Midbrain (tissue), 1 donor: ENCODE data around the gene SORT1.

ENCODE experiments used
- DNase-seq: peaks from one replicate; lab custom pipeline; 2025; lab: John Stamatoyannopoulos, UW

SORT1 gene

DNA sequence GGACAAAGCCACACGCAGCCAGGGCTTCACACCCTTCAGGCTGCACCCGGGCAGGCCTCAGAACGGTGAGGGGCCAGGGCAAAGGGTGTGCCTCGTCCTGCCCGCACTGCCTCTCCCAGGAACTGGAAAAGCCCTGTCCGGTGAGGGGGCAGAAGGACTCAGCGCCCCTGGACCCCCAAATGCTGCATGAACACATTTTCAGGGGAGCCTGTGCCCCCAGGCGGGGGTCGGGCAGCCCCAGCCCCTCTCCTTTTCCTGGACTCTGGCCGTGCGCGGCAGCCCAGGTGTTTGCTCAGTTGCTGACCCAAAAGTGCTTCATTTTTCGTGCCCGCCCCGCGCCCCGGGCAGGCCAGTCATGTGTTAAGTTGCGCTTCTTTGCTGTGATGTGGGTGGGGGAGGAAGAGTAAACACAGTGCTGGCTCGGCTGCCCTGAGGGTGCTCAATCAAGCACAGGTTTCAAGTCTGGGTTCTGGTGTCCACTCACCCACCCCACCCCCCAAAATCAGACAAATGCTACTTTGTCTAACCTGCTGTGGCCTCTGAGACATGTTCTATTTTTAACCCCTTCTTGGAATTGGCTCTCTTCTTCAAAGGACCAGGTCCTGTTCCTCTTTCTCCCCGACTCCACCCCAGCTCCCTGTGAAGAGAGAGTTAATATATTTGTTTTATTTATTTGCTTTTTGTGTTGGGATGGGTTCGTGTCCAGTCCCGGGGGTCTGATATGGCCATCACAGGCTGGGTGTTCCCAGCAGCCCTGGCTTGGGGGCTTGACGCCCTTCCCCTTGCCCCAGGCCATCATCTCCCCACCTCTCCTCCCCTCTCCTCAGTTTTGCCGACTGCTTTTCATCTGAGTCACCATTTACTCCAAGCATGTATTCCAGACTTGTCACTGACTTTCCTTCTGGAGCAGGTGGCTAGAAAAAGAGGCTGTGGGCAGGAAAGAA lies 122.9 kb downstream of the SORT1 start:
- DNase-seq: no peak

DNA sequence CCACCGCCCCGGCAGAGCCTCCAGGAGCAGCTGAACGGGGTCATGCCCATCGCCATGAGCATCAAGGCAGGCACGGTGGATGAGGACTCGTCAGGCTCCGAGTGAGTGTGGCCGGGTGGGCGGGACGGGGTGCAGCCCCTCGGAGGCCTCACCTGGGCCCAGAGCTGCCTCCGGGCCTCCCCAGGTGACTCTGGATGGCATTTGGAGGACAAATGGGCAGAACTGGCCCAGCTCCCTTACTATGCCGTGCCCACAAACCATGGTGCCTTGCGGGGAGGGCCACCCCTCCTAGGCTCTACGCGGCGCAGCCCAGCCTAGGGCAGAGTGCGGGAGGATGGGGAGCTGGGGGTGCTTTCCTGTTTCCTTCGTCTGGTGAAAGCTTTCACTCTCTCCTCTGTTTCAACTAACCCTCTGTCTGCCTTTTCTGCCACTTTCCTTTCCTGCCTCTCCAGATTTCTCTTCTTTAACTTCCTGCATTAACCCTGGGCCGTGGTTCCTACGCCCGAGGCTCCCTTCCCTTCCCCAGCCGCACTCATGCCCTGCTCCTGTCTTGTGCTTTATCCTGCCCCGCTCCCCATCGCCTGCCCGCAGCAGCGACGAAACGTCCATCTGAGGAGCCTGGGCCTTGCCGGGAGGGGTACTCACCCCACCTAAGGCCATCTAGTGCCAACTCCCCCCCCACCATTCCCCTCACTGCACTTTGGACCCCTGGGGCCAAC lies 124.0 kb downstream of the SORT1 start:
- no peak for DNase-seq

DNA sequence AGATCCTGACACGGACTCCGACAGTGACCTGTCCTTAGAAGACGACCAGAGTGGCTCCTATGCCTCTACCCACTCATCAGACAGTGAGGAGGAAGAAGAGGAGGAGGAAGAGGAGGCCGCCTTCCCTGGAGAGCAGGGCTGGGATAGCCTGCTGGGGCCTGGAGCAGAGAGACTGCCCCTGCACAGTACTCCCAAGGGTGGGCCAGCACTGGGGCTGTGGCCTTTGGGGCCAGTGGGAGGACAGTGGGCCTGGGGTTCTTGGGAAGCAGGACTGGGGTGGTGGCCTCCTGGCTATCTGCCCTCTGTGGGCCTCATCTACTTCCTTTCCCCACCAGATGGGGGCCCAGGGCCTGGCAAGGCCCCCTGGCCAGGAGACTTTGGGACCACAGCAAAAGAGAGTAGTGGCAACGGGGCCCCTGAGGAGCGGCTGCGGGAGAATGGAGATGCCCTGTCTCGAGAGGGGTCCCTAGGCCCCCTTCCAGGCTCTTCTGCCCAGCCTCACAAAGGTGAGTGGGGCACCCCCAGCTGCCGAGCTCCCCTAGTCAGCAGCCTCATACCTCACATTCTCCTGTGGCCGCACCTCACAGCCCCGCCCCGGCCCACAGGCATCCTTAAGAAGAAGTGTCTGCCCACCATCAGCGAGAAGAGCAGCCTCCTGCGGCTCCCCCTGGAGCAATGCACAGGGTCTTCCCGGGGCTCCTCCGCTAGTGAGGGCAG lies 124.7 kb downstream of the SORT1 start:
- no peak for DNase-seq

DNA sequence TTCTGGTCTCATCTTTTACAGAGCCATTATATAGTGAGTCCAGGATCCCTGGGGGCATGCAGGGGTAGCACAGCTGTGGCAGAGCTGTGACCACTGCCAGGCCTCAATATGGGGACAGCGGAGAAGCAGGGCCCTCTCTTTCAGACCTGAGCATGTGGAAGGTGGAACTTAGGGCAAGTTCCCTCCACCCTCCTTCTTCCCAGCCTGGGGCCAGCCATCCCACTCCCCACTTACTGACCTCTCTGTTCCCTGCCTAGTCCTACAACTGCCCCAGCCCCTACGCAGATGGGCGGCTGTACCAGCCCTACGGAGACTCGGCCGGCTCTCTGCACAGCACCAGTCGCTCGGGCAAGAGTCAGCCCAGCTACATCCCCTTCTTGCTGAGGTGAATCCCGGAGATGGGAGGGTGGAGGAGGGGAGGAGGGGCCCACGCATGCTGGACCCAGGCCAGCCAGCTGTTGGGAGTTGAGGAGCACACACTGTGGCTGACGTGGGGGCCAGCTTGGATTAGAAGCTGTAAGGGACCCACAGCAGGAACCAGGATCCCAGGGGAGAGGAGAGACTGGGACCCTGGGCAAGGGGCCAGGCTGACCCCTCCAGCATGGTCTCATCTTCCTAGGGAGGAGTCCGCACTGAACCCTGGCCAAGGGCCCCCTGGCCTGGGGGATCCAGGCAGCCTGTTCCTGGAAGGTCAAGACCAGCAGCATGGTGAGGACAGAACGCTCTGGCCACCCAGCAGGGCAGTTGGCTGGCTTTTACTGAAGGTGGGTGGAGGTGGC lies 125.5 kb downstream of the SORT1 start:
- no peak for DNase-seq

DNA sequence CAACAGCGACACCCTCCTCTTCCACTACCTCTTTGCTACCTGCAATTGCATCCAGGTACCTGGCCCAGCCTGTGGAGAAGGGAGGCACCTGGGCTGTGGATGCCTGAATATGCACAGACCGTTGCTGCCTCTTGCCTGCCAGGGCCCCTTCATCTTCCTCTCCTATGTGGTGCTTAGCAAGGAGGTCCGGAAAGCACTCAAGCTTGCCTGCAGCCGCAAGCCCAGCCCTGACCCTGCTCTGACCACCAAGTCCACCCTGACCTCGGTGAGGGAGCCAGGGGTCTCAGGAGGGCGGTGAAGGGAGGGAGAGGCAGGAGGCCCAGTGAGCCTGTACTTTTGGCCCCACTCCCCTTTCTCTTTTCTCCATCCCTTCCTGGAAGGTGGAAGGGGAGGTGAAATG lies 126.3 kb downstream of the SORT1 start:
- no peak for DNase-seq

DNA sequence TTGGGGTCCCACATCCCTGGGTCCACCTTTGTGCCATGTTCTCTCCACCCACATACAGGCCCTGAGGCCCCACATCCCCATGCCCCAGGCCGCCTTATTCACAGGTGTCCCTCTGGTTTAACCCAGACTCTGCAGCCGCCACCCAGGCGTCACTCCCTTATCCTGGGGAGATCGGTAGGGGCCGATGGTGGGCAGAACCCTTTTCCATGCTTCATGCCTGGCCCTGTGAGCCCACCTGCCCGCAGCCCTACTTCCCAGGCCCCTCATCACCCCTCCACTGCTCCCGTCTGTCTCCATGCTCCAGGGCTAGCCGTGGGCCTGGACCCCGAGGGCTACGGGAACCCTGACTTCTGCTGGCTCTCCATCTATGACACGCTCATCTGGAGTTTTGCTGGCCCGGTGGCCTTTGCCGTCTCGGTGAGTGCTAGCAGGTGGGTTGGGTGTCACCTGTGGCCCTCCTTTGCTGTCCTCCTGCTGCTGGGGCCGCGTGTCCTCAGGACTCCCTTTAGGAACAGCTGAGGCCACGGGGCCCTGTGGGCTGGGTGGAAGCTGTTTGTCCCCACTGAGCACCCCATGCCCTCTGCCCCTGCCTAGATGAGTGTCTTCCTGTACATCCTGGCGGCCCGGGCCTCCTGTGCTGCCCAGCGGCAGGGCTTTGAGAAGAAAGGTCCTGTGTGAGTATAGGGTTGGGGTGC lies 126.9 kb downstream of the SORT1 start:
- no peak for DNase-seq

DNA sequence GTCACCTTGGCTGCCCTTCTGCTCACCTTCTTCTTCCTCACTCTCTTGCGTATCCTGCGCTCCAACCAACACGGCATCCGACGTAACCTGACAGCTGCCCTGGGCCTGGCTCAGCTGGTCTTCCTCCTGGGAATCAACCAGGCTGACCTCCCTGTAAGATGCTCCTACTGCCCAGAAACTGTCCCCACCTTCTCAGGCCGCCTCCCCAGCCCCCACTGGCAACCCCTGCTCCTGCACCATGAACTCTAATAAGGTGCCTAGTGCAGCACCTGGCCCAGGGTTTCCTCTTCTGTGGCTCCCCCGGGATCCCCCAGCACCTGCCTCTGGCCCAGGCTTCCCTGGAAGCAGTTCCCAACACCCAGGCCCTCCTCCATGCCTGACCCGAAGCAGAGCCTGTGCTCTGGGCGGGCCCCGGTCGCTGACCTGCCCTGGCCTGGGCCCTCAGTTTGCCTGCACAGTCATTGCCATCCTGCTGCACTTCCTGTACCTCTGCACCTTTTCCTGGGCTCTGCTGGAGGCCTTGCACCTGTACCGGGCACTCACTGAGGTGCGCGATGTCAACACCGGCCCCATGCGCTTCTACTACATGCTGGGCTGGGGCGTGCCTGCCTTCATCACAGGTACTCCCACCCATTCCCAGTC lies 127.6 kb downstream of the SORT1 start:
- no peak for DNase-seq

DNA sequence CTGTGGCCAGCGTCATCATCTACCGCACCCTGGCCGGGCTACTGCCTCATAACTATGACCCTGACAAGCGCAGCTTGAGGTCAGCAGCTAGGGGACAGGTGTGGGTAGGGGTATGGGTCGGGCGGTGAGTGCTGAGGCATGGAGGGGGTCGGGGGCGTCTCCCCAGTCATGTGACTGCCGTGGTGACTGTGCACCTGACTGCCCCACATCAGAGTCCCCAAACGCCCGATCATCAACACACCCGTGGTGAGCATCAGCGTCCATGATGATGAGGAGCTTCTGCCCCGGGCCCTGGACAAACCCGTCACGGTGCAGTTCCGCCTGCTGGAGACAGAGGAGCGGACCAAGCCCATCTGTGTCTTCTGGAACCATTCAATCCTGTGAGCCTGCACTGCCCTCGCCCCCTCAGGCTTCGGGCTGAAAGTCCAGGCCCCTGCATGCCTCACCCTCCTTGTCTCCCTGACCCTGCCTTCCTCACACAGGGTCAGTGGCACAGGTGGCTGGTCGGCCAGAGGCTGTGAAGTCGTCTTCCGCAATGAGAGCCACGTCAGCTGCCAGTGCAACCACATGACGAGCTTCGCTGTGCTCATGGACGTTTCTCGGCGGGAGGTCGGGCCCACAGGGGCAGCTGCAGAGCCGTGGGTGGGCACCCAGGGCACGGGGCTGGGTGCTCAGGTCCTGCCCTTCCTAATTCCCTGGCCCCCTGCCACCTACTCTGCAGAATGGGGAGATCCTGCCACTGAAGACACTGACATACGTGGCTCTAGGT lies 128.3 kb downstream of the SORT1 start:
- DNase-seq: no peak

DNA sequence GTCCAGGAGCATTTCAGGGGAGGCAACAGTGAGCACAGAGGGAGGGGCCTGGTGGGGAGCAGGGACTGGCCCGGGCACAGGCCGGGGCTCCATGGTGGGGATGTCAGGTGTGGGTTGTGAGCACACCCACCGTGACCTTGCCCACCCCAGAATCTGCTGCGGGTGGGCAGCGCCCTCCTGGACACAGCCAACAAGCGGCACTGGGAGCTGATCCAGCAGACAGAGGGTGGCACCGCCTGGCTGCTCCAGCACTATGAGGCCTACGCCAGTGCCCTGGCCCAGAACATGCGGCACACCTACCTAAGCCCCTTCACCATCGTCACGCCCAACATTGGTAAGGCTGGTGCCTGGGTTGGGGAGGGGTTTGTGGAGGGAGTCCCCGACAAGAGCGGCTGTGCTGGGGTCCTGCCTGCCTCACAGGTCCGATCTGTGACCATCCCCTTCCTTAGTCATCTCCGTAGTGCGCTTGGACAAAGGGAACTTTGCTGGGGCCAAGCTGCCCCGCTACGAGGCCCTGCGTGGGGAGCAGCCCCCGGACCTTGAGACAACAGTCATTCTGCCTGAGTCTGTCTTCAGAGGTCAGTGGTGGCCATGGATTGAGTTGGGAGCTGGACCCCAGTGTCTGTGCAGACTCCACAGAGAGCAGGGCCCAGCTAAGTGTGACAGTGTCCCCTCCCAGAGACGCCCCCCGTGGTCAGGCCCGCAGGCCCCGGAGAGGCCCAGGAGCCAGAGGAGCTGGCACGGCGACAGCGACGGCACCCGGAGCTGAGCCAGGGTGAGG lies 129.1 kb downstream of the SORT1 start:
- DNase-seq: peak; percentile 19

DNA sequence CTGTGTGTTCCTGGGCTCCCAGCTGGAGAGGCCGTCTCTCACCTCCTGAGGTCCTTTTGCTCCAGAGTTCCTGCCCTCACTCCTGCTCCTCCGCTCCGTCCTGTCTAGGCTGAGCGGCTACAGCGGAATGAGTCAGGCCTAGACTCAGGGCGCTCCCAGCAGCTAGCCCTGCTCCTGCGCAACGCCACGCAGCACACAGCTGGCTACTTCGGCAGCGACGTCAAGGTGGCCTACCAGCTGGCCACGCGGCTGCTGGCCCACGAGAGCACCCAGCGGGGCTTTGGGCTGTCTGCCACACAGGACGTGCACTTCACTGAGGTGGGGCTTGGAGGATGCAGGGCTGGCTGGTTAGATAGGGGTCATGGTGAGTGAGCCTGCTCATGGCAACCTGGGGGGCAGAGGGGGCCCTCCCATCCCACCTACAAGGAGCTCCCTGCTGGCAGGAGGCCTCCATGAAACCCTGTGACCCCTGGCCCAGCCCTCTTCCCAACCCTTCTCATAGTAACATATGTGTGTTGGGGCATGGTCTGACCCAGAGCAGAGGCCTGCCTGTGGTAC lies 129.9 kb downstream of the SORT1 start:
- no peak for DNase-seq

DNA sequence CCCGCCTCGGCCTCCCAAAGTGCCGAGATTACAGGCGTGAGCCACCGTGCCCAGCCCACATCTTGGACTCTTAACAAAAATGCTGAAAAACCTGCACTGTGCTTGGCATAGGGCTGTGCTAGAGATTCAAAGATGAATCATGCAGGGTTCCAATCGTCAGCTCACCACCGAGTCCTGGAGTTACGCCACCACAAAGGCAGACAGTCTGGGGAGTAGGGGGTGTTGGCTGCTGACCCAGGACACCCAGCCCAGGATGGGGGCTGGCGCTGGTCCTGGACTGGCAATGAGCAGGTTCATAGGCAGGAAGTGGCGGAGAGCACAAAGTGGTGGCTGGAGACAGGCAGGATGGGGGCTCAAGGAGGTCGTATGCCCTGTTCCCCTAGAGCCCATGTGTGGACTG lies 130.8 kb downstream of the SORT1 start:
- no peak for DNase-seq

DNA sequence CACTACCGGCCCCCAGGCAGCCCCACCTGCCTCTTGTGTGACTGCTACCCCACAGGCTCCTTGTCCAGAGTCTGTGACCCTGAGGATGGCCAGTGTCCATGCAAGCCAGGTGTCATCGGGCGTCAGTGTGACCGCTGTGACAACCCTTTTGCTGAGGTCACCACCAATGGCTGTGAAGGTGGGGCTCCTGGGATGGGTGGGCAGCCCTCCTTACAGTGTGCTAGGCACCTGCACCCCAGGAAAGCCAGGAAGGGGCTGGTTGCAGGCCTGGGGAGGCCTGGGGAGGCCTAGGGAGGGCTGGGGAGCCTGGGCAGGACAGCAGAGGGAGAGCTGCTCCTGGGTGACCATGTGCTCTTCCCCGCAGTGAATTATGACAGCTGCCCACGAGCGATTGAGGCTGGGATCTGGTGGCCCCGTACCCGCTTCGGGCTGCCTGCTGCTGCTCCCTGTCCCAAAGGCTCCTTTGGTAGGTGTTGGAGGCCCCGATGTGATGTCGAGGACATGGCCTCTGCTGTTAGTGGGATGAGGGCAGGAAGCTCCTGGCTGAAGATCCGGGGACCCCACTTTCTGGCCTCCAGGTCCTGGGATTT lies 131.9 kb downstream of the SORT1 start:
- DNase-seq: no peak

DNA sequence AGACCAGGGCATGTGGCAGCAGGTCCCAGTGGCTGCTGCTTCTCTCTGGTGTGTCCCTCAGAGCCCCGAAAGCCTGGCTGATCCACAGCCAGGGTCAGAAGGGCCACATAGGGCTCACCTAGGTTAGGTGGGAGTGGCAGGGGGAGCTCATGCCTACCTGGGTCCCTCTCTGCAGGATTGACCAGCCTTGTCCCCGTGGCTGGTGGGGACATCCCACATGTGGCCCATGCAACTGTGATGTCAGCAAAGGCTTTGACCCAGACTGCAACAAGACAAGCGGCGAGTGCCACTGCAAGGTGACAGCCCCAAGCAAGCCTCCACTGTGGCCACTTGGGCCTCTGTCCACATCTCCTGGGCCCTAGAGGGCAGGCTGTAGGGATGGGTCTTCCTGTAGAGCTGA lies 132.7 kb downstream of the SORT1 start:
- DNase-seq: no peak

DNA sequence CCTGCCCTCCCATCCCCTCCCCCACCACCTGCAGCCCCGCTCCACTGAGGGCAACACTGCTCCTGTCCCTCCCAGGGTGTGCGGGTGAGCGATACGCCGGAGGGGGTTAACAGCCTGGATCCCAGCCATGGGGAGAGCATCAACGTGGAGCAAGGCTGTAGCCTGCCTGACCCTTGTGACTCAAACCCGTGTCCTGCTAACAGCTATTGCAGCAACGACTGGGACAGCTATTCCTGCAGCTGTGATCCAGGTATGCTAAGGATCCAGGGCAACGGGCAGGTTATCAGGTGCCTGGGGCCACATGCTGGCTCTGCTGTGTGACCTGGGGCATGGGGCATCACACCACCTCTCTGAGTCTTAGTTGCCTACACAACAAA lies 133.4 kb downstream of the SORT1 start:
- no peak for DNase-seq

DNA sequence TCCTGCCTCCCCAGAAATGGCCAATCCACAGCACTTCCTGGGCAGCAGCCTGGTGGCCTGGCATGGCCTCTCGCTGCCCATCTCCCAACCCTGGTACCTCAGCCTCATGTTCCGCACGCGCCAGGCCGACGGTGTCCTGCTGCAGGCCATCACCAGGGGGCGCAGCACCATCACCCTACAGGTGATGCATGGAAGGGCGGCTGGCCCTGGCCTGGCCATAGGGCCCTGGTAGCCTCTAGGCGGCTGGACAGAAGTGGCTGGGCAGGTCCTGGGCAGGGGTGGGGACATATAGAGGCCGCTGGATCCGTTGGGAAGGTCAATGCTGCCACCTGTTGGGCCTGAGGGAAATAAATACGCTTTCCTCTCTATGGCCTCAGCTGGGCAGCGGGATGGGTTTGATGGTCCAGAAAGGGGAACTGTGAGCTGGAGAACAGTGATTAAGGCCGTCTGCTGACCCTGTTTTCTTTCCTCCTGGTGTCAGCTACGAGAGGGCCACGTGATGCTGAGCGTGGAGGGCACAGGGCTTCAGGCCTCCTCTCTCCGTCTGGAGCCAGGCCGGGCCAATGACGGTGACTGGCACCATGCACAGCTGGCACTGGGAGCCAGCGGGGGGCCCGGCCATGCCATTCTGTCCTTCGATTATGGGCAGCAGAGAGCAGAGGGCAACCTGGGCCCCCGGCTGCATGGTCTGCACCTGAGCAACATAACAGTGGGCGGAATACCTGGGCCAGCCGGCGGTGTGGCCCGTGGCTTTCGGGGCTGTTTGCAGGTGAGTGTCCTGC lies 133.9 kb downstream of the SORT1 start:
- peak; percentile 86 for DNase-seq

DNA sequence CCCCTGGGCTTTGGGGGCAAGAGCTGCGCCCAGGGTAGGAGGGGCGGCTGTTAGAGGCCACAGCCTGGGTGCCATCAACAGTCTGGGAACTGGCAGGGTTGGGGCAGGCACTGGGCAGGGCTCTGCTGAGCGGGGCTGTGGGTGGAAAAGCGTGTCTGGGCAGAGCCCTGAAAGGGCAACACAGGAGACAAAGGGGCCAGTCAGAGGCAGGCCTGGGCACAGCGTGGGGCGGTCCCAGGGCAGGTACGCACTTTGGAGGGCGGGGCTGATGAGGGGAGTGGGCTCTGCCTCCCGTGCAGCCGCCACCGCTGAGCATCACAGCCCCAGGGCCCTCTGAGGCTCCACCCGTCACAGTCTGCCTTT lies 134.5 kb downstream of the SORT1 start:
- no peak for DNase-seq

DNA sequence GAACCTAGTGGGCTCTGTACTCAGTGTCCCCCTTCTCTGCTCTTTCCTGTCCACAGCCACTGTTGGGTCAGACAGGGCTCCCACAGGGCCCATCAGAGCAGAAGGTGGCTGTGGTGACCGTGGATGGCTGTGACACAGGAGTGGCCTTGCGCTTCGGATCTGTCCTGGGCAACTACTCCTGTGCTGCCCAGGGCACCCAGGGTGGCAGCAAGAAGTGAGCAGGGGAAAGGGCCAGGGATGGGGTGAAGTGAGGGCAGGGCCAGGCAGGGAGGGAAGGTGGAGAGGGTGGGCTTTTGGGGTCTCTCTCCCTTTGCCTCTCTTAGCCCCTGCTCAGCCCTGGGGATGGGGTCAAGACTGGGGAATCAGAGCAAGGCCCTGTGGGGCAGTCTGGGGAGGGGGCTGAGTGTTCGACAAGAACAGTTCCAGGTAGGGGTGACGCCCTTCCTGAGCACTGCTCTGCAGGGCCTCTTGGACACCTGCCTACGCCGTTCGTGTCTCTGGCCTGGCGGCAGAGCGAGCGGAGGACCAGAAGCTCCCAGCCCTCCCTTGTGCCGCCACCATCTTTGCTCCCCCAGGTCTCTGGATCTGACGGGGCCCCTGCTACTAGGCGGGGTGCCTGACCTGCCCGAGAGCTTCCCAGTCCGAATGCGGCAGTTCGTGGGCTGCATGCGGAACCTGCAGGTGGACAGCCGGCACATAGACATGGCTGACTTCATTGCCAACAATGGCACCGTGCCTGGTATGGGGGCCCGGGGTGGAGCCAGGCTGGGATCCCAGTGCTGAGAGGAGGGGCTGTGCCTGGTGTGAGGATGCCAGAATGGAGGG lies 135.3 kb downstream of the SORT1 start:
- no peak for DNase-seq
